GM18520 (cell line): Measurements from ENCODE around the gene IRF2.
"Not testable (repeated sequence)": the region's sequence is repeated elsewhere in the genome, so short reads cannot be mapped to it uniquely, and the experiment has no call there.

Experiments used
- ATAC-seq: cut with Tn5 transposase; IDR thresholded peaks from one replicate; pipeline ENCODE4 v1.9.1; 2021; ENCODE audit not compliant: unreplicated experiment

Gene IRF2

GRCh38 chr4:184349283-184350039 is 124.9 kb downstream of the IRF2 start:
- ATAC-seq, result no peak

GRCh38 chr4:184348311-184349233 is 125.8 kb downstream of the IRF2 start:
- no peak for ATAC-seq

- peak; percentile 68 for ATAC-seq
Observed at GRCh38 chr4:184347251-184348239, 126.8 kb downstream of the IRF2 start.

GRCh38 chr4:184346682-184347081 is 127.7 kb downstream of the IRF2 start:
- no peak for ATAC-seq

- not testable (repeated sequence) for ATAC-seq
Observed at GRCh38 chr4:184346273-184346672, 128.1 kb downstream of the IRF2 start.

GRCh38 chr4:184345573-184345922 is 128.8 kb downstream of the IRF2 start:
- no peak for ATAC-seq

GRCh38 chr4:184344899-184345572 is 129.3 kb downstream of the IRF2 start:
- no peak for ATAC-seq

- no peak for ATAC-seq
Observed at GRCh38 chr4:184344435-184344834, 129.9 kb downstream of the IRF2 start.

GRCh38 chr4:184343502-184344177 is 130.7 kb downstream of the IRF2 start:
- peak; percentile 24 for ATAC-seq

- ATAC-seq, result not testable (repeated sequence)
Observed at GRCh38 chr4:184342857-184343237, 131.5 kb downstream of the IRF2 start.

- ATAC-seq, result no peak
Observed at GRCh38 chr4:184342167-184342856, 132.0 kb downstream of the IRF2 start.

- not testable (repeated sequence) for ATAC-seq
Observed at GRCh38 chr4:184339398-184340193, 134.8 kb downstream of the IRF2 start.

- ATAC-seq, result no peak
Observed at GRCh38 chr4:184337907-184338306, 136.4 kb downstream of the IRF2 start.
